H9 (cell line): Measurements from ENCODE around the gene CCDC149. TPM values are rescaled to one million over a fixed set of nuclear protein-coding genes. Genes with fewer than 3 reads are reported as not detected.

ENCODE experiments used
- DNase-seq: peaks from one replicate; pipeline ENCODE4 v3.0.0-alpha.2; 2017
- H2AFZ ChIP-seq: one replicate; pipeline ENCODE4 v1.6.1; 2013; ENCODE audit warnings: mild to moderate bottlenecking, low read length, control low read depth, moderate library complexity
- H2AK5ac ChIP-seq: 2 replicates; pipeline ENCODE4 v1.6.1; 2013; ENCODE audit warnings: low read length, control low read depth, mixed read lengths; ENCODE audit not compliant: insufficient read length
- H2BK120ac ChIP-seq: one replicate; pipeline ENCODE4 v1.6.1; 2013; ENCODE audit warnings: low read depth, mild to moderate bottlenecking, low read length, control low read depth, inconsistent platforms; ENCODE audit not compliant: poor library complexity, severe bottlenecking
- H2BK12ac ChIP-seq: 2 replicates; pipeline ENCODE4 v1.6.1; 2013; ENCODE audit warnings: low read length, control low read depth, mixed read lengths, low read depth; ENCODE audit not compliant: insufficient read length
- H2BK15ac ChIP-seq: 2 replicates; pipeline ENCODE4 v1.6.1; 2013; ENCODE audit warnings: low read depth, low read length, control low read depth
- H2BK20ac ChIP-seq: one replicate; pipeline ENCODE4 v1.6.1; 2013; ENCODE audit warnings: low read depth, mild to moderate bottlenecking, low read length, control low read depth, inconsistent platforms; ENCODE audit not compliant: poor library complexity, severe bottlenecking
- H2BK5ac ChIP-seq: 2 replicates; pipeline ENCODE4 v1.6.1; 2013; ENCODE audit warnings: low read length, control low read depth, mixed read lengths; ENCODE audit not compliant: insufficient read length
- H3K14ac ChIP-seq: 2 replicates; pipeline ENCODE4 v1.6.1; 2013; ENCODE audit warnings: low read length, control low read depth; ENCODE audit not compliant: insufficient read depth
- H3K18ac ChIP-seq: 2 replicates; pipeline ENCODE4 v1.6.1; 2013; ENCODE audit warnings: low read depth, mild to moderate bottlenecking, mixed read lengths, low read length, control low read depth; ENCODE audit not compliant: insufficient read length
- H3K23ac ChIP-seq: 2 replicates; pipeline ENCODE4 v1.6.1; 2013; ENCODE audit warnings: low read length, control low read depth, mixed read lengths, low read depth; ENCODE audit not compliant: insufficient read length
- H3K23me2 ChIP-seq: 2 replicates; pipeline ENCODE4 v1.6.1; 2013; ENCODE audit warnings: low read depth, mild to moderate bottlenecking, mixed read lengths, low read length, control low read depth; ENCODE audit not compliant: insufficient read length, poor library complexity, severe bottlenecking
- H3K27ac ChIP-seq: 2 replicates; pipeline ENCODE4 v1.5.1; 2013; ENCODE audit warnings: low read length, control low read depth, mixed read lengths, low read depth; ENCODE audit not compliant: insufficient read length
- H3K27me3 ChIP-seq: 2 replicates; pipeline ENCODE4 v1.6.1; 2013; ENCODE audit warnings: low read length, control low read depth, inconsistent platforms; ENCODE audit not compliant: insufficient read depth
- H3K4ac ChIP-seq: 2 replicates; pipeline ENCODE4 v1.6.1; 2013; ENCODE audit warnings: low read depth, mild to moderate bottlenecking, control low read depth, inconsistent platforms, low read length, moderate library complexity
- H3K4me1 ChIP-seq: 2 replicates; pipeline ENCODE4 v1.6.1; 2013; ENCODE audit warnings: low read length, control low read depth, inconsistent platforms; ENCODE audit not compliant: insufficient read depth
- H3K4me2 ChIP-seq: 2 replicates; pipeline ENCODE4 v1.6.1; 2013; ENCODE audit warnings: low read length, control low read depth, mixed read lengths; ENCODE audit not compliant: insufficient read length, insufficient read depth
- H3K56ac ChIP-seq: 2 replicates; pipeline ENCODE4 v1.6.1; 2013; ENCODE audit warnings: low read depth, mild to moderate bottlenecking, mixed read lengths, low read length, control low read depth; ENCODE audit not compliant: insufficient read length
- H3K79me1 ChIP-seq: 2 replicates; pipeline ENCODE4 v1.6.1; 2013; ENCODE audit warnings: low read depth, mild to moderate bottlenecking, moderate library complexity, low read length, control low read depth, inconsistent platforms; ENCODE audit not compliant: insufficient read depth, poor library complexity, severe bottlenecking
- H3K79me2 ChIP-seq: 2 replicates; pipeline ENCODE4 v1.6.1; 2013; ENCODE audit warnings: low read length, control low read depth, inconsistent platforms; ENCODE audit not compliant: insufficient read depth
- H3K9ac ChIP-seq: 2 replicates; pipeline ENCODE4 v1.6.1; 2013; ENCODE audit warnings: low read length, control low read depth, mixed read lengths; ENCODE audit not compliant: insufficient read length; ENCODE audit errors: extremely low read depth
- H3K9me3 ChIP-seq: one replicate; pipeline ENCODE4 v1.6.1; 2013; ENCODE audit warnings: low read depth, low read length, inconsistent platforms; ENCODE audit not compliant: control insufficient read depth
- H3T11ph ChIP-seq: one replicate; pipeline ENCODE4 v1.6.1; 2013; ENCODE audit warnings: mild to moderate bottlenecking, low read length, control low read depth, inconsistent platforms
- H4K20me1 ChIP-seq: one replicate; pipeline ENCODE4 v1.6.1; 2013; ENCODE audit not compliant: control insufficient read depth, insufficient read length, insufficient read depth
- H4K5ac ChIP-seq: 2 replicates; pipeline ENCODE4 v1.6.1; 2013; ENCODE audit warnings: low read depth, mild to moderate bottlenecking, mixed read lengths, low read length, control low read depth; ENCODE audit not compliant: insufficient read length
- H4K8ac ChIP-seq: replicated peaks from 2 replicates; pipeline ENCODE4 v1.6.1; 2013; ENCODE audit warnings: low read length, control low read depth, mixed read lengths, low read depth; ENCODE audit not compliant: insufficient read length
- H4K91ac ChIP-seq: 2 replicates; pipeline ENCODE4 v1.6.1; 2013; ENCODE audit warnings: low read depth, mild to moderate bottlenecking, moderate library complexity, mixed read lengths, low read length, control low read depth; ENCODE audit not compliant: insufficient read length
- H3K27ac Mint-ChIP-seq, 3 experiments: 2 replicates in 2 of 3; 3 replicates in 1 of 3; pipeline ENCODE4 v1.8.0; 2020 to 2021; ENCODE audit warnings: mixed read lengths in 3 of 3, mild to moderate bottlenecking in 1 of 3, moderate library complexity in 1 of 3
- H3K27me3 Mint-ChIP-seq: 2 replicates; pipeline ENCODE4 v1.8.0; 2021; ENCODE audit warnings: low read depth, mild to moderate bottlenecking, moderate library complexity, mixed read lengths
- H3K36me3 Mint-ChIP-seq, 3 experiments: 2 replicates in 2 of 3; 3 replicates in 1 of 3; pipeline ENCODE4 v1.8.0; 2020 to 2021; ENCODE audit warnings: low read depth in 3 of 3, mixed read lengths in 3 of 3; ENCODE audit not compliant: insufficient read depth in 1 of 3
- H3K4me1 Mint-ChIP-seq, 2 experiments: 2 replicates each; pipeline ENCODE4 v1.8.0; 2020; ENCODE audit warnings: mixed read lengths in 2 of 2
- H3K4me3 Mint-ChIP-seq, 2 experiments: 2 replicates in 1 of 2; 3 replicates in 1 of 2; pipeline ENCODE4 v1.8.0; 2020 to 2021; ENCODE audit warnings: mild to moderate bottlenecking in 2 of 2, mixed read lengths in 2 of 2, moderate library complexity in 1 of 2
- H3K9me3 Mint-ChIP-seq, 2 experiments: 2 replicates in 1 of 2; 3 replicates in 1 of 2; pipeline ENCODE4 v1.8.0; 2020; ENCODE audit warnings: mild to moderate bottlenecking in 2 of 2, mixed read lengths in 2 of 2, moderate library complexity in 1 of 2
- CTCF ChIP-seq: fragments of 200-600 bp; sonication (generic); conservative IDR thresholded peaks from 3 replicates; pipeline ENCODE4 v1.8.0; 2021; ENCODE audit warnings: antibody characterized with exemption, mild to moderate bottlenecking
- WGBS: extraction: QIAGEN DNeasy Blood & Tissue Kit; methylation state at CpG from one replicate; pipeline ENCODE4 v1.1.7; 2013; ENCODE audit warnings: missing lambda C conversion rate, low lambda C conversion rate, mixed read lengths; ENCODE audit not compliant: insufficient read length; ENCODE audit errors: extremely low coverage; 5-methylcytosine and 5-hydroxymethylcytosine counted together
- total RNA-seq: library from RNA; stranded (reverse); gene quantifications from 2 replicates; pipeline ENCODE4 v1.2.1, GENCODE V29; 2021

Gene CCDC149
- total RNA-seq, 1 experiment from 2014 or later: 4.5 TPM

GRCh38 chr4:24865401-24865800, 47.4 kb downstream of the CCDC149 start:
- DNase-seq: no peak
- H3K4me1 Mint-ChIP-seq: peaks cover 25 to 35% of the 10 kb centered on the region in 2 experiments
- H3K9me3 ChIP-seq: no peaks in the 10 kb centered on the region
- no peaks in the 10 kb centered on the region for H4K20me1 ChIP-seq
- H3K56ac ChIP-seq: no peak overlapping the region
- no peak overlapping the region for H3K14ac ChIP-seq
- no peak overlapping the region for H2AK5ac ChIP-seq
- no peak overlapping the region for H3K23ac ChIP-seq
- H3K79me1 ChIP-seq: no peaks in the 10 kb centered on the region
- no peak overlapping the region for H3K27ac Mint-ChIP-seq
- WGBS: no CpG with 5 or more reads among the region's 4 CpGs
- H2BK120ac ChIP-seq: no peak overlapping the region
- no peak overlapping the region for H2BK20ac ChIP-seq
- H2BK5ac ChIP-seq: no peak overlapping the region
- no peaks in the 10 kb centered on the region for H3K23me2 ChIP-seq
- no peak overlapping the region for H2AFZ ChIP-seq
- H3K4me2 ChIP-seq: no peak overlapping the region
- 0 out of 2 replicates have a peak, but pooled peaks cover 2% of the 10 kb centered on the region for H3K79me2 ChIP-seq
- peaks cover 4% of the 10 kb centered on the region; the same call in 1 of the 2 replicates for H3K27me3 Mint-ChIP-seq
- no peak overlapping the region for H3K4ac ChIP-seq
- no peak overlapping the region for H3K4me3 Mint-ChIP-seq
- no peak overlapping the region for H2BK15ac ChIP-seq
- peaks cover 27 to 36% of the 10 kb centered on the region in 2 experiments for H3K9me3 Mint-ChIP-seq
- H3K4me1 ChIP-seq: peaks cover 8% of the 10 kb centered on the region; the same call in 1 of the 2 replicates
- H3K27me3 ChIP-seq: no peaks in the 10 kb centered on the region
- no peak overlapping the region for H3K27ac ChIP-seq
- no peak overlapping the region for H4K8ac ChIP-seq
- no peak overlapping the region for H4K91ac ChIP-seq
- TF ChIP-seq CTCF: no peak
- no peak overlapping the region for H3T11ph ChIP-seq
- H2BK12ac ChIP-seq: no peak overlapping the region
- H3K36me3 Mint-ChIP-seq: peaks cover 25 to 44% (median 30%) of the 10 kb centered on the region in 3 experiments
- H3K18ac ChIP-seq: no peak overlapping the region
- no peak overlapping the region for H3K9ac ChIP-seq
- H4K5ac ChIP-seq: no peak overlapping the region
